Measurements from ENCODE around the gene MXD4.

DNA sequence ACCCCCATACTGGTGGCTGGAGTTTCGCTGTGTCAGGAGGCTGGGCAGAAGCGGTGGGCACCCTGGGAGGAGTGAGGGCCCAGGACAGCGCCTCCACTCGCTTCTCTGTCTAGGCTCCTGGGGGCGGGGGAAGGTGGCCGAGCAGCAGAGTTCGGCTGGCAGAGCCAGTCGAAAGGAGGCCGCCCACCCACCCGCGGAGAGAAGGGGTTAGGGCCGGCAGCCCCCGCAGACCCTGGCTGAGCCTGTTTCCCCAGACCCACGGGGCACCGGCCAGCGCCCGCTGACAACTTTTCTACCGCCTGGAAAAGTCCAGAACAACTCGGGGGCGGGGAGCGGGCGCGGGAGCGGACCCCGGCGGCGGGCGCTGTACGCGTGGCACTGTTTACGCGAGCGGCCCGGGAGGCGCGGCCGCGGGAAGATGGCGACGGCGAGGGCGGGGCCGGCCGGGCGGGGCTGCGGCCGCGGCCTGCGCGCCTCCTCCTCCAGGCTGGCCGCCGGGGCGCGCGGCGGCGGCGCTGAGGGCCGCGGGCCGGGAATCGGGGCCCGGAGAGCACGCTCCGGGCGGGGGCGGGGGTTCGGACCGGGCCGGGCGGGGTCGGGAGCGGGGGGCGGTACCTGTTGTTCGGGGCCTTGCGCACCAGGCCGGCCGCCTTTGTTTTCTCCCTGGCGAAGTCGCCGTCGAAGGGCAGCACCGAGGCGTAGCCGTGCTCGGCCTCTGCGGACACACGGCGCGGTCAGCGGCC lies 628 bp downstream of the MXD4 start:
- TF ChIP-seq CTCF (conservative IDR thresholded peaks at IDR 0.05) (no peak), ZFX (IDR thresholded peaks at IDR 0.05) (peak; percentile 72; the same call in 1 of the 2 replicates)

All from C4-2B (cell line).